Neuronal stem cell (in vitro differentiated cells): ENCODE results near the gene ZP1.

Experiments
- DNase-seq: peaks from one replicate; pipeline ENCODE4 v3.0.0-alpha.2; 2013; ENCODE audit warnings: low spot score
- H2AFZ ChIP-seq: one replicate; pipeline ENCODE4 v1.6.1; 2013; ENCODE audit warnings: mild to moderate bottlenecking, low read length, inconsistent platforms
- H2AK5ac ChIP-seq: 2 replicates; pipeline ENCODE4 v1.6.1; 2013; ENCODE audit warnings: low read depth, mild to moderate bottlenecking, inconsistent platforms, low read length, moderate library complexity, mixed read lengths
- H2BK120ac ChIP-seq: 2 replicates; pipeline ENCODE4 v1.6.1; 2013; ENCODE audit warnings: low read depth, mild to moderate bottlenecking, inconsistent platforms, low read length, moderate library complexity, mixed read lengths
- H2BK12ac ChIP-seq: one replicate; pipeline ENCODE4 v1.6.1; 2013; ENCODE audit warnings: low read length, inconsistent platforms
- H2BK15ac ChIP-seq: 2 replicates; pipeline ENCODE4 v1.6.1; 2013; ENCODE audit warnings: mild to moderate bottlenecking, low read length, inconsistent platforms, mixed read lengths
- H2BK5ac ChIP-seq: one replicate; pipeline ENCODE4 v1.6.1; 2013; ENCODE audit warnings: inconsistent platforms, mild to moderate bottlenecking, low read length, moderate library complexity
- H3K14ac ChIP-seq: one replicate; pipeline ENCODE4 v1.6.1; 2013; ENCODE audit warnings: low read length, inconsistent platforms
- H3K18ac ChIP-seq: 2 replicates; pipeline ENCODE4 v1.6.1; 2013; ENCODE audit warnings: low read length, inconsistent platforms
- H3K23ac ChIP-seq: 2 replicates; pipeline ENCODE4 v1.6.1; 2013; ENCODE audit warnings: low read depth, mild to moderate bottlenecking, mixed read lengths, low read length, inconsistent platforms; ENCODE audit not compliant: poor library complexity
- H3K27ac ChIP-seq: replicated peaks from 3 replicates; pipeline ENCODE4 v1.5.1; 2013; ENCODE audit warnings: low read length, inconsistent platforms
- H3K27me3 ChIP-seq, 3 experiments: 2 replicates each; pipeline ENCODE4 v1.6.1; 2013; ENCODE audit warnings: low read length in 3 of 3, mild to moderate bottlenecking in 2 of 3, inconsistent platforms in 1 of 3, low read depth in 1 of 3, mixed read lengths in 1 of 3, moderate library complexity in 1 of 3; ENCODE audit not compliant: control insufficient read depth in 3 of 3, insufficient read depth in 3 of 3
- H3K36me3 ChIP-seq, 2 donors: replicated peaks in 1 of 2; 2 replicates each; pipeline ENCODE4 v1.6.1; 2013; ENCODE audit warnings: low read length in 2 of 2; ENCODE audit not compliant: control insufficient read depth in 2 of 2, insufficient read depth in 2 of 2
- H3K4ac ChIP-seq: 2 replicates; pipeline ENCODE4 v1.6.1; 2013; ENCODE audit warnings: inconsistent platforms, mild to moderate bottlenecking, low read length, moderate library complexity
- H3K4me1 ChIP-seq, 2 donors: 1 replicate in 1 of 2; 2 replicates in 1 of 2; pipeline ENCODE4 v1.6.1; 2013; ENCODE audit warnings: low read length in 2 of 2, low read depth in 1 of 2; ENCODE audit not compliant: control insufficient read depth in 2 of 2, insufficient read depth in 1 of 2
- H3K4me2 ChIP-seq: one replicate; pipeline ENCODE4 v1.6.1; 2013; ENCODE audit warnings: mild to moderate bottlenecking, low read length, inconsistent platforms; ENCODE audit not compliant: insufficient read depth, poor library complexity, severe bottlenecking
- H3K4me3 ChIP-seq, 2 donors: 2 replicates each; pipeline ENCODE4 v1.5.1; 2013; ENCODE audit warnings: low read length in 2 of 2, mild to moderate bottlenecking in 2 of 2, inconsistent platforms in 1 of 2, moderate library complexity in 1 of 2
- H3K79me1 ChIP-seq: one replicate; pipeline ENCODE4 v1.6.1; 2013; ENCODE audit warnings: low read depth, mild to moderate bottlenecking, inconsistent platforms, low read length, moderate library complexity
- H3K9ac ChIP-seq: one replicate; pipeline ENCODE4 v1.6.1; 2013; ENCODE audit warnings: mild to moderate bottlenecking, low read depth, low read length, inconsistent platforms; ENCODE audit not compliant: poor library complexity
- H3K9me3 ChIP-seq, 2 donors: replicated peaks in 1 of 2; 2 replicates each; pipeline versions ENCODE3 to v1.6.1; 2013; ENCODE audit warnings: low read length in 2 of 2, mild to moderate bottlenecking in 2 of 2, inconsistent platforms in 1 of 2, low read depth in 1 of 2, mixed read lengths in 1 of 2, moderate library complexity in 1 of 2; ENCODE audit not compliant: control insufficient read depth in 2 of 2, insufficient read depth in 1 of 2
- H4K8ac ChIP-seq: one replicate; pipeline ENCODE4 v1.6.1; 2013; ENCODE audit warnings: low read depth, mild to moderate bottlenecking, inconsistent platforms, low read length, moderate library complexity
- H4K91ac ChIP-seq: one replicate; pipeline ENCODE4 v1.6.1; 2013; ENCODE audit warnings: low read length, low read depth, mild to moderate bottlenecking, inconsistent platforms; ENCODE audit not compliant: poor library complexity
- WGBS, 2 donors: extraction: QIAGEN DNeasy Blood & Tissue Kit; methylation state at CpG; one replicate each; pipeline ENCODE4 v1.1.7; 2013; ENCODE audit warnings: missing lambda C conversion rate in 2 of 2, mixed read lengths in 1 of 2; ENCODE audit not compliant: insufficient read length in 2 of 2, insufficient replicate concordance in 1 of 2; ENCODE audit errors: extremely low coverage in 2 of 2; 5-methylcytosine and 5-hydroxymethylcytosine counted together

Gene ZP1

GRCh38 chr11:60890696-60891095 lies 23.4 kb downstream of the ZP1 start:
- H2BK12ac ChIP-seq: no peak overlapping the region
- H3K36me3 ChIP-seq: peaks cover 20 to 61% of the 10 kb centered on the region in 2 donors
- H3K79me1 ChIP-seq: no peaks in the 10 kb centered on the region
- no peak overlapping the region for H4K91ac ChIP-seq
- no CpG with 5 or more reads among the region's 5 CpGs for WGBS, 2 donors
- H3K9me3 ChIP-seq: no peaks in the 10 kb centered on the region
- no peak overlapping the region for H3K27ac ChIP-seq
- no peak overlapping the region for H3K4me3 ChIP-seq
- no peak overlapping the region for H3K9ac ChIP-seq
- H2BK15ac ChIP-seq: no peak overlapping the region
- H3K4ac ChIP-seq: no peak overlapping the region
- no peak overlapping the region for H3K14ac ChIP-seq
- H3K4me2 ChIP-seq: no peak overlapping the region
- no peak for DNase-seq
- H2BK120ac ChIP-seq: no peak overlapping the region
- H2AK5ac ChIP-seq: no peak overlapping the region
- H4K8ac ChIP-seq: no peak overlapping the region
- H3K23ac ChIP-seq: no peak overlapping the region
- no peaks in the 10 kb centered on the region for H3K4me1 ChIP-seq
- no peak overlapping the region for H2AFZ ChIP-seq
- no peak overlapping the region for H2BK5ac ChIP-seq
- no peak overlapping the region for H3K18ac ChIP-seq
- H3K27me3 ChIP-seq: no peaks in the 10 kb centered on the region

GRCh38 chr11:60891103-60891741 lies 23.9 kb downstream of the ZP1 start:
- Histone ChIP-seq H2AK5ac (no peak overlapping the region), H3K9me3 (no peaks in the 10 kb centered on the region), H3K23ac (no peak overlapping the region), H2BK12ac (no peak overlapping the region), H3K4me3 (no peak overlapping the region), H3K14ac (no peak overlapping the region), H2BK120ac (no peak overlapping the region), H3K4me2 (no peak overlapping the region), H3K4me1 (no peaks in the 10 kb centered on the region), H2AFZ (no peak overlapping the region), H3K36me3 (peaks cover 22 to 66% of the 10 kb centered on the region in 2 donors), H4K8ac (no peak overlapping the region), H3K4ac (no peak overlapping the region), H3K27ac (no peak overlapping the region), H2BK5ac (no peak overlapping the region), H2BK15ac (no peak overlapping the region), H3K79me1 (no peaks in the 10 kb centered on the region), H3K27me3 (no peaks in the 10 kb centered on the region), H3K18ac (no peak overlapping the region), H3K9ac (no peak overlapping the region), H4K91ac (no peak overlapping the region)
- WGBS, 2 donors: no CpG with 5 or more reads among the region's 7 CpGs
- no peak for DNase-seq

GRCh38 chr11:60895687-60896086 lies 28.3 kb downstream of the ZP1 start:
- H3K9ac ChIP-seq: no peak overlapping the region
- no peak overlapping the region for H3K4ac ChIP-seq
- no CpG with 5 or more reads among the region's 5 CpGs for WGBS, 2 donors
- H3K14ac ChIP-seq: no peak overlapping the region
- H3K36me3 ChIP-seq: peaks cover 48 to 97% of the 10 kb centered on the region in 2 donors
- H3K27ac ChIP-seq: no peak overlapping the region
- no peak overlapping the region for H2AFZ ChIP-seq
- no peaks in the 10 kb centered on the region for H3K79me1 ChIP-seq
- DNase-seq: no peak
- H2BK12ac ChIP-seq: no peak overlapping the region
- no peak overlapping the region for H3K4me3 ChIP-seq
- H2AK5ac ChIP-seq: no peak overlapping the region
- H4K91ac ChIP-seq: no peak overlapping the region
- H2BK15ac ChIP-seq: no peak overlapping the region
- no peaks in the 10 kb centered on the region for H3K27me3 ChIP-seq
- no peaks in the 10 kb centered on the region for H3K9me3 ChIP-seq
- no peak overlapping the region for H2BK120ac ChIP-seq
- no peak overlapping the region for H3K4me2 ChIP-seq
- no peak overlapping the region for H4K8ac ChIP-seq
- H3K23ac ChIP-seq: no peak overlapping the region
- H2BK5ac ChIP-seq: no peak overlapping the region
- H3K18ac ChIP-seq: no peak overlapping the region
- H3K4me1 ChIP-seq: no peaks in the 10 kb centered on the region

DNA sequence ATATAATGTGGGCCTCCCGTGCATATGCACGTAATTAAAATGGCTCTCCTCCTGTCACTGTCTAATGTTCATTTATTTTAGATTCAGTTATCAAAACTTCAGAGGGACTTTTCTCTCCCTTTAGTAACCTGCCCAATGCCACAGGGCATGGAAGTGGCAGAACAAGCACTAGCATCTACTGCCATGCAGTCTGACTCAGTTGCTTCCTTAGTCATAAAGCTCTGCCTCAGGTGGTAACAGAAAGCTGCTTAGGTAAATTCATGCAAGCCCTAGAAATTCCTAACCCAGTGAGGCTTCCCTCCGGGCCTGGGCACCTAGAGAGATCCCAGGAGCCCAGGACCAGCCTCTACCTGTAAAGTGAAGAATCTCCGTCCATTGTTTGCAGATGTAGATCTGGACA lies 30.2 kb downstream of the ZP1 start:
- H2AFZ ChIP-seq: no peak overlapping the region
- H2BK120ac ChIP-seq: no peak overlapping the region
- H3K9ac ChIP-seq: no peak overlapping the region
- no peak overlapping the region for H3K4ac ChIP-seq
- no peak overlapping the region for H3K4me3 ChIP-seq
- H3K14ac ChIP-seq: no peak overlapping the region
- no peaks in the 10 kb centered on the region for H3K4me1 ChIP-seq
- WGBS, 2 donors: no CpG with 5 or more reads among the region's 4 CpGs
- no peaks in the 10 kb centered on the region for H3K9me3 ChIP-seq
- H3K4me2 ChIP-seq: no peak overlapping the region
- no peak overlapping the region for H4K8ac ChIP-seq
- H3K36me3 ChIP-seq: peaks cover 57 to 98% of the 10 kb centered on the region in 2 donors
- no peak for DNase-seq
- H3K23ac ChIP-seq: no peak overlapping the region
- H4K91ac ChIP-seq: no peak overlapping the region
- H2AK5ac ChIP-seq: no peak overlapping the region
- H3K27me3 ChIP-seq: no peaks in the 10 kb centered on the region
- H2BK12ac ChIP-seq: no peak overlapping the region
- no peak overlapping the region for H3K27ac ChIP-seq
- H3K18ac ChIP-seq: no peak overlapping the region
- peaks cover under 1% of the 10 kb centered on the region for H3K79me1 ChIP-seq
- H2BK15ac ChIP-seq: no peak overlapping the region
- H2BK5ac ChIP-seq: no peak overlapping the region
